CD4-positive, alpha-beta T cell treated with Interleukin-4 for 4 hours (primary cell): ENCODE data around the gene SEC14L5.
"Not testable (repeated sequence)": the region's sequence is repeated elsewhere in the genome, so short reads cannot be mapped to it uniquely, and the experiment has no call there.

Experiments used
- DNase-seq: peaks from one replicate; pipeline ENCODE4 v3.0.0-alpha.2; 2020

SEC14L5 gene

GRCh38 chr16:4933433-4933832, 24.7 kb upstream of the SEC14L5 start:
- no peak for DNase-seq

- no peak for DNase-seq
These were observed 24.2 kb upstream of the SEC14L5 start for GRCh38 chr16:4933871-4934395.

- no peak for DNase-seq
These were observed 23.5 kb upstream of the SEC14L5 start for GRCh38 chr16:4934591-4934990.

DNA sequence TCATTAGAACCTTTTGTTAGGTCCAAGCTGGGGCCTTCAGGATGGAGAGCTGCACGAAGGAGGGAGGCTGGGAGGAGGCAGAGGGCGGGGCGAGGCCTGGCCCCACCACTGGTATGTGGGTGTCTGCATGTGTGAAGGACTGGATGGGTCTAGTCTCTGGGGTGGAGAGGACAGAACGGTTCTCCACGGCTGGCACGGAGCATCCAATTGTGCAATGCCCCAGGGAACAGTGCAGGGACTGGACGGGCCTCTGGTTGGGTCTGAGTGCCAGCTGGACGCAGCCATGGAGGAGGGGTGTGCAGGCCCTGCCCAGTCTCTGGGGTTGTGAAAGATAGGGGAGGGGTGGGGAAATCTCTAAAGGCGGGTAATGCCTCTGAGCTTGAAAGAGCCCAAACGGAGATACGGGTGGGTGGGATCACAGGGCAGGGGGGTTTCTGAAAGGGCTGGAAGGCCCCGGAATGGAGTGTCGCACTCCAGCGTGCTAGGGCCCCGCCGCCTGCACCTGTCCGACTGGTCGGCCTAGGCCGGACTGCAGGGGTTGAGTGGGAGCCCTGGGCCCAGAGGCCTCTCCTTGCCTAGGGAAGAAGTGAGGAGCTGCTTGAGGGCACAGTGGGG, 22.8 kb upstream of the SEC14L5 start:
- no peak for DNase-seq

- DNase-seq, result no peak
These were observed 21.7 kb upstream of the SEC14L5 start for GRCh38 chr16:4936181-4936990.

- no peak for DNase-seq
These were observed 20.9 kb upstream of the SEC14L5 start, which contains the start of gene PPL for GRCh38 chr16:4936991-4937781. Gene PPL (minus strand): TSS chr16:4937148. CDS start chr16:4937045, 103 bp downstream.

DNA sequence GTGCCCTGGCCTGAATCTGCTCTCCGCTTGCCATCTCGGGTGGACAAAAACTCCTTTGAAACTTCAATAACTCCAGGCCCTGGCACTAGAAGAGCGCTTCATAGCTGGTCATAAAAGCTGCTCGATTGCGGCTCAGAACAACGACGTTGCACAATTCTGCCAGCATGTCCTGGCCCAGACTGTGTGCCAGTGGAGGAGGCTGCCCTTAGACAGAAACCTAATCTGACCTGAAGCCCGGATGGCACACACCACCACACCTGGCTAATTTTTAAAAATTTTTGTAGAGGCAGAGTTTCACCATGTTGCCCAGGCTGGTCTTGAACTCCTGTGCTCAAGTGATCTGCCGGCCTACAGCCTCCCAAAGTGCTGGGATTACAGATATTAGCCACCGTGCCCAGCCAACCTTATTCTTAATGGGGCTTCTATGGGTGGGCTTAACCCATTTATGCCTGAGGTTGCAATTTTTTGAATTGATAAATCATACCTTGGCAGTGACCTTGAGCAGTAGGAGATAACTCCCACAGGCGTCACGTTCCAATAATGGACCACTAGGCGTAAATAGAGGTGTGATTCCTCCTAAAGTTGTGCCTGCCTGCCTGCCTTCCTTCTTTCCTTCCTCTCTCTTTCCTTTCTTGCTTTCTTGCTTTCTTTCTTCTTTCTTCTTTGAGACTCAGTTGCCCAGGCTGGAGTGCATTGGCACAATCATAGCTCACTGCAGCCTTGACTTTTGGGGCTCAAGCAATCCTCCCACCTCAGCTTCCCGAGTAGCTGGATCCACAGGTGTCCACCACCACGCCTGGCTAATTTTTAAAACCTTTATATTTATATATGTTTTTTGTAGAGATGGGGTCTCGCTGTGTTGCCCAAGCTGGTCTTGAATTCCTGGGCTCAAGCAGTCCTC, 20.1 kb upstream of the SEC14L5 start:
- DNase-seq, result no peak

DNA sequence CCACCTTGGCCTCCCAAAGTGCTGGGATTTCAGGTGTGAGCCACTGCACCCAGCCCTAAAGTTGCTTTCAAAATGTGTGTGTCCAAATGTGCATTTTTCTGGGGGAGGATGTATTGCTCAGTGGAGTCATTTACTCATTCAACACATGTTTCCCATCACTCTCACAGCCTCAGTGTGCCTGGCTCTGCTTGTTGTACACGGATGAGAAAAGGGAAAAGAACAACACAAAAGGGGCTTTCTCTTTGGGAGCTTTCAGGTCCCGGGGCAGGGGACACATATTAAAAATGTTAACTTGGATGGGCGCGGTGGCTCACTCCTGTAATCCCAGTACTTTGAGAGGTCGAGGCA, 19.5 kb upstream of the SEC14L5 start:
- DNase-seq, result no peak

DNA sequence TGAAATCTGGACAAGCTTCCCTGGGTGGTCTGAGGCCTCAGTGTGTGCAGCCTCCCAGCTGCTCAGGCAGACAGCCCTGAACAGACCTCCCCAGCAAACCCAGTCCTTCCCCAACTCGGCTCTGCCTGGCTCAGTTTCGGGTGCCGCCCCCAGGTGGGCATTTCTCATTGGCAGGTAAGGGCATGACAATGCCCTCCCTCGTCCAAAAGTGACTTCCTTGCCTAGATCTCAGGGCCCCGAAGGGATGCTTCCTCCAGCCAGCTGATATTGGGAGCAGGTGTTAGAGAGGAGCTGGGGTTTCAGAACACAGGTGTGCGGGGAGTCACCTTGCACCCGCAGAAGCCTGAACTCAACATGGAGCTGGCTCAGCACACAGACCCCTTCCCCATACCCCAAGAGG, 17.4 kb upstream of the SEC14L5 start:
- no peak for DNase-seq

DNA sequence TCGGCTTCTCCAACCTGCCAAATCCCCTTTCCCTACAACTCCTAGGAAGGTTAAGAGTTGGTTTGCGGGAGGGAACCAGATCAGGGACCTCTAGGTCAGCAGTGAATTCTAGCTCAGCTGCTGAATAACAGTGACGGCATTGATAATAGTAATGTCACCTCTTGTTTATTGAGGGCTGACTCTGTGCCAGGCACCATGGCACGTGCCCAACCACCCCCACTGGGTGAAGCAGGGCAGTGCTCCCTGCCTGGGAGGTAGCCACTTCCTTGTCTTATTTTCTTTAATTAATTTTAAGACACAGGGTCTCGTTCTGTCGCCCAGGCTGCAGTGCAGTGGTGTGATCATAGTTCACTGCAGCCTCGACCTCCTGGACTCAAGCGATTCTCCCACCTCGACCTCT, 15.6 kb upstream of the SEC14L5 start:
- DNase-seq, result no peak

- DNase-seq, result no peak
These were observed 13.5 kb upstream of the SEC14L5 start for GRCh38 chr16:4944333-4945281.

DNA sequence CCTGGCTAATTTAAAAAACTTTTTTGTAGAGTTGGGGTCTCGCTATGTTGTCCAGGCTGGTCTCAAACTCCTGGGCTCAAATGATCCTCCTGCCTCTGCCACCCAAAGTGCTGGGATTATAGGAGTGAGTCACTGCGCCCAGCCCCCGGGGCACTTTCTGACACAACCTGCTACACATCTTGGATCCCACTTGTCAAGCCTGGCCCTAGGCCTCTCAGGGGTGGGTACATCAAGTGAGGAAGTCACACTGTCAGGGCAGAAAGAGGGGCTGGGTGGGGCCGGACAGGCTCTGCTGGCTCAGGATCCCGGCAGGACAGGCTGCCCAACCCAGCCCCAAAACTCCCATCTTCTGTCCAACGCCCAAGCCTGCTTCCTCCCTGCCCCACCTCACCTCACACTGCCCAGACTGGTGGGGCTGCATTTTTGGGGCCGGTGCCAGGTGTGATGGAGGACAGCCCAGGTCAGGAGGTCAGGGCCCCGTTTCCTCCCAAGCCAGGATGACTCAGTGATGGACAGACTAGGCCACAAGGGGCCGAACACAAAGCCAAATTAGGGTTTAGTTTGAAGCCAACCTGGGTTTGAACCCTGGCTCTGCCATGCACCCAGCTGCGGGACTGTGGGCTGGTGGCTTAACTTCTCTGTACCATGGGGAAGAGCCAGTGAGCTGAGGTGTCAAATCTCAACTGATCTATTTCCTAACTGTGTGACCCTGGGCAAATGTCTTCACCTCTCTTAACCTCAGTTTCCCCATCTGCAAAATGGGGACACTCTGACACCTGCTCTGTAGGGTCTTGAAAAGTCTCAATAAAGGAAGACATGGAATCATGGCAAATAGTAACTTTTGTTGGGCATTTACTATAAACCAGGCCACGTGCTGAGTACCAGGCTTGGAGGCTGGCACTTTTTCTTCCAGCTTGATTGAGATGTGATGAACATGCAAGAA, 12.3 kb upstream of the SEC14L5 start:
- DNase-seq, result no peak

DNA sequence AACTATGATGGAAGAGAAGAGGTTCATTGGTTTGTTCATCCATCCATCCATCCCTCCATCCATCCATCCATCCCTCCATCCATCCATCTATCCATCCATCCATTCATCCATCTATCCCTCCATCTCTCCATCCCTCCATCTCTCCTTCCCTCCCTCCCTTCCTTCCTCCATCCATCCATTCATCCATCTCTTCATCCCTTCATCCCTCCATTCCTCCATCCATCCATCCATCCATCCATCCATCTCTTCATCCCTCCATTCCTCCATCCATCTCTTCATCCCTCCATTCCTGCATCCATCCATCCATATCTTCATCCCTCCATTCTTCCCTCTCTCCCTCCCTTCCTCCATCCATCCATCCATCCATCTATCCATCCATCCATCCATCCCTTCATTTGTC, 11.2 kb upstream of the SEC14L5 start:
- no peak for DNase-seq

- no peak for DNase-seq
These were observed 10.2 kb upstream of the SEC14L5 start for GRCh38 chr16:4947722-4948503.

DNA sequence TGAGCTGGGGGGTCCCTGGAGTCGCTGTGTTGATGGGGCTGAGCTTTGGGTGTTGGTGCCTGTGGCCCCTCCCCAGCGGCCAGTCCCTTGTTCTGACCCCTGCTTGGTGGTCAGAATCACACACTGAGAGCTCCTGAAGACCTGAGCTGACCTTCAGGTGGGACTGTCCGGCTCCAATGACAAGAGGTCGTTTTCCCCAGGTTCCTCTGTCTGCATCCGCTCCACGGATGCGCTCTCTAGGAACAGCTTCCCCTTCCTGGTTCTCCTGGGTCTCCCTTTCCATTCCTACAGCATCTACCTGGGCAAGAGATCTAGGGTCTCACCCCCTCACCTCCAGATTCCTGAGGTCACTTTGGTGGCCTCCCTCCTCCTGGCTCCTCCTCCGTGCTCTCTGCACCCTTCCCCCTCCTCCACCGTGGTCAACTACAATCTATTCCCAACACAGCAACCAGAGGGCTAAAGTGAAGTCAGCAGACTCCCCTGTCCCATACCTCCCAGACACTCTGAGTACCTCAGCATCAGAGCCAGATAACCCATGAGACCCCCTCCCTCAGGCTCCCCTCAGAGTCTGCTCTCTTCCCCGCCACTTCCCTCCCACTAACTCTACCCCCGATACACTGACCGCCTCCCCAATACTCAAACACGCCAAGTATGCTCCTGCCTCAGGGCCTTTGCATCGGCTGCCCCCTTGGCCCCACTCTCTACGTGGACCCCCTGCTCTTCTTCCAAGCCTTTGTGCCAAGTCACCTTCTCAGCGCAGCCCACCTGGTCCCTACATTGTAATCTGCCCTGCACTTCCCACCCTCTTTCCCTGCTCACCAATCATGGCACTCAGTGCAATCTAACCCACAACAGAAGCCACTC, 9.0 kb upstream of the SEC14L5 start:
- DNase-seq, result no peak

GRCh38 chr16:4949986-4950385, 8.1 kb upstream of the SEC14L5 start:
- no peak for DNase-seq

- DNase-seq, result not testable (repeated sequence)
These were observed 6.5 kb upstream of the SEC14L5 start for GRCh38 chr16:4951583-4951982.

DNA sequence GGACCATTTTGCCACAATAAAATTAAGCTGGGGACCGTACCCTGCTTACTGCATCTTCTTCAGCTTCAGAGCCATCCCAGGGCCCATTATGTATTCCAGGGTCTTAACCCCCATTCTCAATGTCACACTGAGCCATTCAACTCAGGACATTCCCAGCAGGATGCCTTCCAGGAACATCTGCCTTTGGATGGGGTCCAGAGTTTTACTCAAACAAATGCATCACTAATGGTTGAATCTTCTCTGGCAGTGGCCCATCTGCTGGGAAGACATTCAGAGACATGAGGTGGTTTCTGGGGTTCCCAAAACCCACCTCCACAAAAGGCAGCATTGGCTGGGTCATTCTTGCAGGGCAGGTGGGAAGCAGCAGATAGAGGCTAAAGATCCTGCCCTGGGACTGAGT, 3.4 kb upstream of the SEC14L5 start:
- no peak for DNase-seq

DNA sequence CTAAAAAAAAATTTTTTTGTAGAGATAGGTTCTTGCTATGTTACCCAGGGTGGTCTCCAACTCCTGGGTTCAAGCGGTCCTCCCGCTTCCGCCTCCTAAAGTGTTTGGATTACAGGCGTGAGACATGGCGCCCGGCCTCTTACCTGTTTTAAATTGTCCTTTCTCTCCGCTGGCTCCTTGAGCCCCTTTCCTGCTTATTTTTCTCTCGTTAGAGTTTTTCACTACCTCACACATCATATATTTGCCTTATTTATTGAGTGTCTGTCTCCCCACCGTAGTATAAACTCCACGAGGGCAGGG, 760 bp upstream of the SEC14L5 start:
- no peak for DNase-seq
